H4 (cell line): ENCODE results near the gene FLYWCH1. TPM values are rescaled to one million over a fixed set of nuclear protein-coding genes. Genes with fewer than 3 reads are reported as not detected.

Experiments used
- DNase-seq: peaks from one replicate; pipeline ENCODE4 v3.0.0-alpha.2; 2015; ENCODE audit warnings: low spot score
- total RNA-seq: library from RNA; depleted of rRNA; stranded (reverse); fragments of >200 nt; shearing (Covaris generic); gene quantifications from 2 replicates; pipeline ENCODE4 v1.2.3, GENCODE V29; 2014

FLYWCH1 gene
- total RNA-seq, 1 experiment from 2014 or later: 9.1 TPM

GRCh38 chr16:2968738-2969544 lies 57.2 kb downstream of the FLYWCH1 start, which contains the start of gene PAQR4:
Gene PAQR4 (plus strand): TSS chr16:2969348. CDS start chr16:2969675, 327 bp downstream.
- DNase-seq: peak; percentile 69

GRCh38 chr16:2969545-2970521 lies 58.1 kb downstream of the FLYWCH1 start:
- DNase-seq: peak; percentile 50

GRCh38 chr16:2970563-2970962 lies 58.8 kb downstream of the FLYWCH1 start:
- no peak for DNase-seq

- DNase-seq: no peak
Measured at GRCh38 chr16:2971134-2971984, 59.6 kb downstream of the FLYWCH1 start.

- DNase-seq: no peak
Measured at GRCh38 chr16:2971985-2972784, 60.5 kb downstream of the FLYWCH1 start.

GRCh38 chr16:2973093-2973492 lies 61.4 kb downstream of the FLYWCH1 start:
- no peak for DNase-seq

GRCh38 chr16:2973605-2974318 lies 62.0 kb downstream of the FLYWCH1 start:
- no peak for DNase-seq

GRCh38 chr16:2974319-2975056 lies 62.8 kb downstream of the FLYWCH1 start:
- DNase-seq: no peak

- DNase-seq: no peak
Measured at GRCh38 chr16:2975161-2975795, 63.5 kb downstream of the FLYWCH1 start.

- DNase-seq: no peak
Measured at GRCh38 chr16:2976201-2976600, 64.5 kb downstream of the FLYWCH1 start.

- no peak for DNase-seq
Measured at GRCh38 chr16:2976673-2977072, 64.9 kb downstream of the FLYWCH1 start.

- no peak for DNase-seq
Measured at GRCh38 chr16:2977440-2977839, 65.7 kb downstream of the FLYWCH1 start.

GRCh38 chr16:2979669-2980226 lies 68.0 kb downstream of the FLYWCH1 start:
- DNase-seq: no peak

GRCh38 chr16:2980227-2981176 lies 68.8 kb downstream of the FLYWCH1 start, which contains the start of gene PKMYT1:
Gene PKMYT1 (minus strand): TSS chr16:2980446. CDS start chr16:2979657, 789 bp downstream.
- peak; percentile 75 for DNase-seq

GRCh38 chr16:2981177-2981898 lies 69.6 kb downstream of the FLYWCH1 start:
- no peak for DNase-seq

- no peak for DNase-seq
Measured at GRCh38 chr16:2981899-2982250, 70.1 kb downstream of the FLYWCH1 start.

GRCh38 chr16:2982402-2982801 lies 70.7 kb downstream of the FLYWCH1 start:
- DNase-seq: no peak
